T-cell (primary cell): ENCODE results near the gene NAMPT. TPM values are rescaled to one million over a fixed set of nuclear protein-coding genes. Genes with fewer than 3 reads are reported as not detected.
A peak's percentile ranks its signal among the peaks of the same experiment; 100 is the strongest.

Source experiments
- ATAC-seq, 4 experiments: fragments of 200-7000 bp in 3 of 4; fragments of 150-1000 bp in 1 of 4; cut with Tn5 transposase; replicated peaks in 1 of 4; 1 replicate in 3 of 4; 2 replicates in 1 of 4; pipeline ENCODE4 v1.10.0; 2021; ENCODE audit warnings: moderate library complexity in 3 of 4, mild to moderate bottlenecking in 2 of 4, moderate number of reproducible peaks in 1 of 4
- CTCF ChIA-PET, 2 donors: fragments of 300-600 bp; sonication (Branson Sonifier 250); formaldehyde crosslinking; loops; one replicate each; lab custom pipeline; 2022; ENCODE audit warnings: antibody characterized with exemption in 2 of 2; lab: Charles Lee
- POLR2A ChIA-PET, 2 donors: fragments of 300-600 bp; sonication (Branson Sonifier 250); formaldehyde crosslinking; loops; one replicate each; lab custom pipeline; 2022; ENCODE audit warnings: antibody characterized with exemption in 2 of 2; lab: Charles Lee
- DNase-seq, 35 experiments: peaks; one replicate each; pipeline versions ENCODE4 v3.0.0 to v3.0.0-alpha.2; 2013 to 2023
- H3K27ac ChIP-seq: one replicate; pipeline ENCODE4 v1.5.1; 2013; ENCODE audit warnings: low read length
- H3K27me3 ChIP-seq, 2 experiments: replicated peaks in 1 of 2; 1 replicate in 1 of 2; 2 replicates in 1 of 2; pipeline versions ENCODE4 v1.6.1 to v1.7.0; 2013; ENCODE audit warnings: low read length in 1 of 2, mixed read lengths in 1 of 2; ENCODE audit not compliant: control insufficient read depth in 2 of 2, insufficient read depth in 2 of 2; ENCODE audit errors: extremely low read depth in 1 of 2
- H3K36me3 ChIP-seq, 2 donors: 1 replicate in 1 of 2; 2 replicates in 1 of 2; pipeline versions ENCODE4 v1.6.1 to v1.7.0; 2013; ENCODE audit warnings: low read length in 1 of 2; ENCODE audit not compliant: control insufficient read depth in 2 of 2, insufficient read depth in 1 of 2; ENCODE audit errors: extremely low read depth in 1 of 2
- H3K4me1 ChIP-seq, 2 experiments: 1 replicate in 1 of 2; 2 replicates in 1 of 2; pipeline versions ENCODE4 v1.6.1 to v1.7.0; 2013; ENCODE audit warnings: low read length in 2 of 2, mixed read lengths in 1 of 2; ENCODE audit not compliant: insufficient read depth in 2 of 2, control insufficient read depth in 1 of 2; ENCODE audit errors: extremely low read depth in 1 of 2
- H3K4me3 ChIP-seq, 2 donors: 1 replicate in 1 of 2; 2 replicates in 1 of 2; pipeline versions ENCODE4 v1.5.1 to v1.7.0; 2013; ENCODE audit warnings: mild to moderate bottlenecking in 2 of 2, low read length in 1 of 2, moderate library complexity in 1 of 2; ENCODE audit not compliant: control insufficient read depth in 1 of 2; ENCODE audit errors: extremely low read depth in 1 of 2
- H3K9me3 ChIP-seq: 2 replicates; pipeline ENCODE4 v1.7.0; 2013
- H3K27ac Mint-ChIP-seq, 2 donors: one replicate each; pipeline ENCODE4 v1.8.0; 2020 to 2021; ENCODE audit warnings: mild to moderate bottlenecking in 2 of 2, mixed read lengths in 2 of 2
- H3K27me3 Mint-ChIP-seq, 2 donors: one replicate each; pipeline ENCODE4 v1.8.0; 2021 to 2022; ENCODE audit warnings: mixed read lengths in 2 of 2
- H3K36me3 Mint-ChIP-seq: one replicate; pipeline ENCODE4 v1.8.0; 2021; ENCODE audit warnings: mixed read lengths
- H3K4me1 Mint-ChIP-seq, 3 donors: one replicate each; pipeline ENCODE4 v1.8.0; 2020 to 2022; ENCODE audit warnings: mixed read lengths in 3 of 3, mild to moderate bottlenecking in 1 of 3
- H3K4me3 Mint-ChIP-seq, 3 donors: one replicate each; pipeline ENCODE4 v1.8.0; 2020 to 2022; ENCODE audit warnings: mild to moderate bottlenecking in 3 of 3, mixed read lengths in 3 of 3, moderate library complexity in 3 of 3
- H3K9me3 Mint-ChIP-seq, 3 donors: one replicate each; pipeline ENCODE4 v1.8.0; 2020 to 2022; ENCODE audit warnings: mixed read lengths in 3 of 3
- WGBS: methylation state at CpG from one replicate; pipeline ENCODE4 v1.1.5; 2013; ENCODE audit warnings: missing lambda C conversion rate; ENCODE audit not compliant: insufficient coverage; 5-methylcytosine and 5-hydroxymethylcytosine counted together
- total RNA-seq, 35 experiments: library from RNA in 6 of 35; stranded (reverse) in 6 of 35; fragments of 120-200 nt in 1 of 35; gene quantifications; one replicate each; pipeline versions ENCODE4 v1.2.1 to v1.2.4 and lab custom pipeline; 2013 to 2026

Gene NAMPT
- total RNA-seq, 5 donors from 2014 or later (not counting 1 experiment from before 2014, with no cell fraction given), result 22.4 to 151 (median 28.2) TPM

DNA sequence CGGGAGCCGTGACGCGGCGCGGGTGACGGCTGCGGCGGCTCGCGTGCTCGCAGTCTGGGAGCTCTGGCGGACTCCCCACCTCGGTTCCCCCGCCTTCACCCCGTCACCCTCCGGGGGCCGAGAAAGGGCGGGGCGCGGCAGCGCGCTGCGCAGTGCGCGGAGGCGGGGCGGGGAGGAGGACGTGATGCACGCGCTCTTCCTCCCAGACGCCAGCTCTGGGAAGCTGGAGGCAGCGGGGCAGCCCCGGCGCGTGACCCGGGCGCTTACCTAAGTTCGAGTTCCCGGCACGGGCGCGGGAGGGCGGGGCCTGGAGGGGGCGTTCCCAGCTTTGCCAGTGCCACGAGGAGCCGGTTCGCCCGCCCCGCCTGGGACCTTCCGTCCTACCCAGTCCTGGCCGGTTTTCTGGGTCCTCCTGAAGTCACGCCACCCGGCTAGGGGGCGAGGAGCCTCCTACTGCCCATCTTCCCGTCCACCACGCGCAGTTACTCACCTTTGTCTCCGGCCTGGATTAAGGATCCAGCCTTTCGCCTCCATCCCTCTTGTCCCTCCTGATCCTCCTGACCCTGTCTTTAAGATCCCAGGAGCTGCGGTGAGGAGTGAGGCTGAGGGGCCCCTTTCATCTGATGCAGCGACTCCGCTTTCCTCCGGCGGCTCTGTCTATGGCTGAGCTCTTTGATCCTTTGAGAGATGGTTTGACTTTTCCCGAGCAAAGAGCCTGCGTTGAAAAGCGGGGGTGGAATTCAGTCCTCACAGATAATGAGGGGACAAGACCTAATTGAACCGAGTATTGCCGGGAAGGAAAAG lies 470 bp upstream of the NAMPT start:
- Mint-ChIP-seq H3K27ac (peak overlapping the region; percentile 94 to 97), H3K4me1 (peaks cover 30 to 38% (median 35%) of the 10 kb centered on the region in 3 donors), H3K27me3 (peaks cover 0 to 1% of the 10 kb centered on the region in 2 donors), H3K36me3 (no peaks in the 10 kb centered on the region), H3K9me3 (no peaks in the 10 kb centered on the region), H3K4me3 (peak overlapping the region; percentile 85 to 97 (median 95))
- POLR2A ChIA-PET, result interaction anchor here (0.6 to 1.8 kb wide), 27 partner anchors 12 to 1458 kb away, joined by 3 to 15 read pairs (median 4); partner anchors contain the start of genes HBP1 (in 1 of the 2), RINT1 (in 1 of the 2) and SYPL1 (in 1 of the 2)
- Histone ChIP-seq H3K27ac (peak overlapping the region; percentile 91), H3K36me3 (no peaks in the 10 kb centered on the region), H3K9me3 (no peaks in the 10 kb centered on the region), H3K27me3 (no peaks in the 10 kb centered on the region), H3K4me3 (peak overlapping the region; percentile 81 to 97), H3K4me1 (peaks cover 7 to 12% of the 10 kb centered on the region in 2 experiments)
- CTCF ChIA-PET, result interaction anchor here in 1 of 2 donors (0.6 to 1.2 kb wide), 7 partner anchors 20 to 1303 kb away, joined by 3 to 7 read pairs (median 4); partner anchors contain the start of gene CCDC71L
- DNase-seq (peak; percentile 86 to 100 (median 97)), ATAC-seq (peak; percentile 88 to 96 (median 92))
- 0% methylated on average over 40 of the region's 70 CpGs for WGBS

- no peaks in the 10 kb centered on the region for H3K9me3 Mint-ChIP-seq
- ChIA-PET POLR2A (interaction anchor here (0.7 to 1.8 kb wide), 12 partner anchors 13 to 1459 kb away, joined by 3 to 10 read pairs (median 4); no protein-coding TSS in a partner anchor), CTCF (interaction anchor here in 1 of 2 donors (0.6 to 1.2 kb wide), 6 partner anchors 18 to 840 kb away, joined by 3 to 5 read pairs (median 4); no protein-coding TSS in a partner anchor)
- Histone ChIP-seq H3K9me3 (no peaks in the 10 kb centered on the region), H3K36me3 (no peaks in the 10 kb centered on the region), H3K27me3 (no peaks in the 10 kb centered on the region), H3K4me1 (peaks cover 7 to 12% of the 10 kb centered on the region in 2 experiments), H3K27ac (peak overlapping the region; percentile 88), H3K4me3 (peak overlapping the region; percentile 75 to 80)
- DNase-seq (peak in 30 of 35 experiments; percentile 7 to 57 (median 28)), ATAC-seq (peak; percentile 18 to 41 (median 36))
- under 1% methylated on average over 53 of the region's 72 CpGs for WGBS
- peak overlapping the region; percentile 60 to 86 for H3K27ac Mint-ChIP-seq
- H3K36me3 Mint-ChIP-seq, result no peaks in the 10 kb centered on the region
- H3K4me1 Mint-ChIP-seq, result peaks cover 42 to 50% (median 46%) of the 10 kb centered on the region in 3 donors
- no peaks in the 10 kb centered on the region for H3K27me3 Mint-ChIP-seq
- peak overlapping the region; percentile 85 to 97 (median 95) for H3K4me3 Mint-ChIP-seq
These were observed 711 bp downstream of the NAMPT start for GRCh38 chr7:106283831-106284713.

- Histone ChIP-seq H3K27ac (no peak overlapping the region), H3K9me3 (no peaks in the 10 kb centered on the region), H3K4me3 (peak overlapping the region; percentile 59 to 80), H3K36me3 (no peaks in the 10 kb centered on the region), H3K27me3 (no peaks in the 10 kb centered on the region), H3K4me1 (peaks cover 7 to 12% of the 10 kb centered on the region in 2 experiments)
- Mint-ChIP-seq H3K27me3 (no peaks in the 10 kb centered on the region), H3K4me3 (peak overlapping the region; percentile 83 to 85 (median 85)), H3K4me1 (peaks cover 43 to 54% (median 50%) of the 10 kb centered on the region in 3 donors), H3K36me3 (no peaks in the 10 kb centered on the region), H3K27ac (peak overlapping the region; percentile 60 to 86), H3K9me3 (no peaks in the 10 kb centered on the region)
- no peak for DNase-seq
- ChIA-PET CTCF (interaction anchor here in 1 of 2 donors (0.7 to 0.9 kb wide), 2 partner anchors 179 to 841 kb away, joined by 3 read pairs; no protein-coding TSS in a partner anchor), POLR2A (no interaction called here)
- WGBS, result no CpG with 5 or more reads among the region's 5 CpGs
- ATAC-seq, result no peak
These were observed 1.3 kb downstream of the NAMPT start for GRCh38 chr7:106283501-106283830.

DNA sequence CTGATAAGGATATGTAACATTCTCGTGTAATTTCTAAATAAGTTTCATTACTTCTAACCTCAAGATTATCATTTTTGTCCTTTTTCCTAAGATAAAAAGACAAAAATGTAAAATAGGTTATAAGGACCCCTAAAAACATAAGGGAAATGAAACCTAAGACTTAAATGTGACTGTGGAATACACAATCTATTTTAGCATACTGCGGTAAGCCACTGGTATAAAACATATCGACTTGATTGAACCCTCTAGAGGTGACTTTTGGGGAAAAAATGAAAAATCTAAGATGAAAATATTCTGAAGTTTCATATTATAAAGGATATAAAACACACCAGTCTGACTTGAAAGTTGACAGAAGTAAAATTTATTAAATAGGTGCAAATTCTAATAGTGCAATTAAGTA lies 1.9 kb downstream of the NAMPT start:
- no peak for ATAC-seq
- no peaks in the 10 kb centered on the region for H3K36me3 ChIP-seq
- POLR2A ChIA-PET, result interaction anchor here in 1 of 2 donors (2.0 kb wide), 1 partner anchor 13 kb away, joined by 15 read pairs; no protein-coding TSS in a partner anchor
- no peak overlapping the region for H3K27ac ChIP-seq
- peaks cover 7 to 12% of the 10 kb centered on the region in 2 experiments for H3K4me1 ChIP-seq
- H3K9me3 ChIP-seq, result no peaks in the 10 kb centered on the region
- H3K4me3 ChIP-seq, result no peak overlapping the region
- peaks cover 43 to 60% (median 51%) of the 10 kb centered on the region in 3 donors for H3K4me1 Mint-ChIP-seq
- CTCF ChIA-PET, result interaction anchor here in 1 of 2 donors (1.5 kb wide), 1 partner anchor 11 kb away, joined by 6 read pairs; no protein-coding TSS in a partner anchor
- H3K27ac Mint-ChIP-seq, result no peak overlapping the region
- no peak for DNase-seq
- H3K27me3 Mint-ChIP-seq, result no peaks in the 10 kb centered on the region
- no peaks in the 10 kb centered on the region for H3K9me3 Mint-ChIP-seq
- peaks cover 2% of the 10 kb centered on the region for H3K36me3 Mint-ChIP-seq
- H3K4me3 Mint-ChIP-seq, result no peak overlapping the region
- no CpG with 5 or more reads among the region's 3 CpGs for WGBS
- H3K27me3 ChIP-seq, result no peaks in the 10 kb centered on the region

- Histone ChIP-seq H3K27me3 (no peaks in the 10 kb centered on the region), H3K4me1 (peaks cover 7 to 12% of the 10 kb centered on the region in 2 experiments), H3K27ac (no peak overlapping the region), H3K36me3 (no peaks in the 10 kb centered on the region), H3K9me3 (no peaks in the 10 kb centered on the region), H3K4me3 (no peak overlapping the region)
- CTCF ChIA-PET, result interaction anchor here in 1 of 2 donors (1.5 kb wide), 1 partner anchor 11 kb away, joined by 6 read pairs; no protein-coding TSS in a partner anchor
- Mint-ChIP-seq H3K4me3 (peak overlapping the region in 1 of 3 donors; percentile 13), H3K4me1 (peaks cover 43 to 60% (median 51%) of the 10 kb centered on the region in 3 donors), H3K36me3 (peaks cover 5% of the 10 kb centered on the region), H3K27me3 (no peaks in the 10 kb centered on the region), H3K27ac (no peak overlapping the region), H3K9me3 (no peaks in the 10 kb centered on the region)
- WGBS, result no CpG with 5 or more reads among the region's 6 CpGs
- DNase-seq, result no peak
- no peak for ATAC-seq
- POLR2A ChIA-PET, result interaction anchor here (0.9 to 2.0 kb wide), 3 partner anchors 10 to 65 kb away, joined by 4 to 15 read pairs (median 4); no protein-coding TSS in a partner anchor
These were observed 2.4 kb downstream of the NAMPT start for GRCh38 chr7:106282390-106282789.
